Stomach (tissue), 4 donors: ENCODE measurements around the gene ZEB1.

Source experiments
- CTCF ChIP-seq, 7 experiments: fragments of 450-650 bp in 4 of 7; fragments of 200-600 bp in 3 of 7; sonication (generic) in 3 of 7; IDR thresholded peaks; one replicate each; pipeline ENCODE4 v1.5.1; 2016 to 2019; ENCODE audit warnings: antibody characterized with exemption in 7 of 7, control low read depth in 2 of 7, mild to moderate bottlenecking in 1 of 7
- EP300 ChIP-seq: sonication (generic); formaldehyde crosslinking; IDR thresholded peaks from one replicate; pipeline ENCODE4 v1.6.1; 2017; ENCODE audit warnings: antibody characterized with exemption
- POLR2A ChIP-seq, 4 donors: fragments of 450-650 bp; IDR thresholded peaks; one replicate each; pipeline ENCODE4 v1.6.1; 2016; ENCODE audit warnings: antibody characterized with exemption in 4 of 4, control low read depth in 2 of 4, mild to moderate bottlenecking in 1 of 4, moderate library complexity in 1 of 4

GRCh38 chr10:31526681-31527080 lies 207.7 kb downstream of the ZEB1 start:
- TF ChIP-seq CTCF (IDR thresholded peaks at IDR 0.05) (no peak), POLR2A (IDR thresholded peaks at IDR 0.05) (no peak), EP300 (no peak)
